Measurements from ENCODE around the gene TICAM2. TPM values are rescaled to one million over a fixed set of nuclear protein-coding genes. Genes with fewer than 3 reads are reported as not detected.

The TICAM2 gene
- total RNA-seq, 3 donors from 2014 or later = 0.98 to 1.6 (median 1.5) TPM

GRCh38 chr5:115588640-115589039 is 13.6 kb downstream of the TICAM2 start:
- no peak for DNase-seq (ENCODE audit: low spot score in 2 of 2)
- H3K27me3 ChIP-seq = no peaks in the 10 kb centered on the region
- no peak overlapping the region for H3K4me3 ChIP-seq
- intact Hi-C loops (cut with DNase I; ENCODE audit: low total_unique reads) = loop anchor here (10.0 kb wide), 1 partner anchor 284 kb away; no protein-coding TSS in a partner anchor
- no peaks in the 10 kb centered on the region for H3K36me3 ChIP-seq
- no peak overlapping the region for H3K27ac ChIP-seq
- TF ChIP-seq POLR2A (IDR thresholded peaks at IDR 0.05) (no peak), CTCF (IDR thresholded peaks at IDR 0.05) (no peak), POLR2AphosphoS5 (IDR thresholded peaks at IDR 0.05) (no peak)
- H3K4me1 ChIP-seq = no peaks in the 10 kb centered on the region
- H3K9me3 ChIP-seq = no peaks in the 10 kb centered on the region

- H3K9me3 ChIP-seq = no peaks in the 10 kb centered on the region
- no peaks in the 10 kb centered on the region for H3K4me1 ChIP-seq
- TF ChIP-seq POLR2AphosphoS5 (IDR thresholded peaks at IDR 0.05) (no peak), CTCF (IDR thresholded peaks at IDR 0.05) (peak in 2 of 3 donors; percentile 50 to 57)
- H3K27ac ChIP-seq = no peak overlapping the region
- intact Hi-C loops (cut with DNase I; ENCODE audit: low total_unique reads) = loop anchor here (10.0 kb wide), 1 partner anchor 282 kb away; no protein-coding TSS in a partner anchor
- no peaks in the 10 kb centered on the region for H3K27me3 ChIP-seq
- DNase-seq (ENCODE audit: low spot score in 2 of 2) = no peak
- no peak overlapping the region for H3K4me3 ChIP-seq
- H3K36me3 ChIP-seq = no peaks in the 10 kb centered on the region
Measured at GRCh38 chr5:115586525-115587146, 15.6 kb downstream of the TICAM2 start.

GRCh38 chr5:115585265-115585664 is 17.0 kb downstream of the TICAM2 start:
- TF ChIP-seq POLR2A (IDR thresholded peaks at IDR 0.05) (no peak), POLR2AphosphoS5 (IDR thresholded peaks at IDR 0.05) (no peak), CTCF (IDR thresholded peaks at IDR 0.05) (no peak)
- Histone ChIP-seq H3K4me3 (no peak overlapping the region), H3K27ac (no peak overlapping the region), H3K9me3 (no peaks in the 10 kb centered on the region), H3K36me3 (no peaks in the 10 kb centered on the region), H3K27me3 (no peaks in the 10 kb centered on the region), H3K4me1 (no peaks in the 10 kb centered on the region)
- no peak for DNase-seq (ENCODE audit: low spot score in 2 of 2)
- intact Hi-C loops (cut with DNase I; ENCODE audit: low total_unique reads) = loop anchor here (10.0 kb wide), 1 partner anchor 280 kb away; no protein-coding TSS in a partner anchor

- H3K27me3 ChIP-seq = no peaks in the 10 kb centered on the region
- no peak for DNase-seq (ENCODE audit: low spot score in 2 of 2)
- no peaks in the 10 kb centered on the region for H3K9me3 ChIP-seq
- no peak overlapping the region for H3K27ac ChIP-seq
- H3K36me3 ChIP-seq = no peaks in the 10 kb centered on the region
- TF ChIP-seq POLR2AphosphoS5 (IDR thresholded peaks at IDR 0.05) = no peak
- no peak for TF ChIP-seq CTCF (IDR thresholded peaks at IDR 0.05)
- TF ChIP-seq POLR2A (IDR thresholded peaks at IDR 0.05) = no peak
- no peak overlapping the region for H3K4me3 ChIP-seq
- no peaks in the 10 kb centered on the region for H3K4me1 ChIP-seq
- intact Hi-C loops (cut with DNase I; ENCODE audit: low total_unique reads) = loop anchor here (10.0 kb wide), 1 partner anchor 280 kb away; no protein-coding TSS in a partner anchor
Measured at GRCh38 chr5:115584501-115584900, 17.8 kb downstream of the TICAM2 start.

GRCh38 chr5:115583474-115583873 is 18.8 kb downstream of the TICAM2 start:
- no peak overlapping the region for H3K27ac ChIP-seq
- no peaks in the 10 kb centered on the region for H3K4me1 ChIP-seq

More at GRCh38 chr5:115583474-115583873, 18.8 kb downstream of the TICAM2 start:
- no peaks in the 10 kb centered on the region for H3K36me3 ChIP-seq
- no peak for DNase-seq (ENCODE audit: low spot score in 2 of 2)
- TF ChIP-seq CTCF (IDR thresholded peaks at IDR 0.05) (no peak), POLR2A (IDR thresholded peaks at IDR 0.05) (no peak), POLR2AphosphoS5 (IDR thresholded peaks at IDR 0.05) (no peak)
- intact Hi-C loops (cut with DNase I; ENCODE audit: low total_unique reads) = loop anchor here (10.0 kb wide), 1 partner anchor 279 kb away; no protein-coding TSS in a partner anchor
- no peaks in the 10 kb centered on the region for H3K27me3 ChIP-seq
- H3K9me3 ChIP-seq = no peaks in the 10 kb centered on the region
- no peak overlapping the region for H3K4me3 ChIP-seq

All from breast epithelium (tissue), 4 donors.